ENCODE results near the gene PHLDB3.

DNA sequence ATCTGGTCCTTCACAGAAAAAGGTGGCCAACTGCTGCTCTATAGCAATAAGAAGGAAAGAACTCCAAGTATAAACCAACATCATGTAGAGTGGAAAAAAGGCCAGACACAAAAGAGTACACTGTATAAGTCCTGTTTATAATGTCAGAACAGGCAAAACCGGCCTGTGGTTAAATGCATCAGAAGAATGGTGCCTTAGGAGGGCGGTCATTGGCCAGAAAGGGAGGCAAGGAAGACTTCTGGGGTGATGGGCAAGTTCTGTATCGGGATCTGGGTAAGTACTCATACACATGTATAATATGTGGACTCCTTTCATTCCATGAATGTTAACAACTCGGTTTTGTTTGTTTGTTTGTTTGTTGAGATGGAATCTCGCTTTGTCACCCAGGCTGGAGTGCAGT is 18.4 kb upstream of the PHLDB3 start:
- TF ChIP-seq, protein P1, sequence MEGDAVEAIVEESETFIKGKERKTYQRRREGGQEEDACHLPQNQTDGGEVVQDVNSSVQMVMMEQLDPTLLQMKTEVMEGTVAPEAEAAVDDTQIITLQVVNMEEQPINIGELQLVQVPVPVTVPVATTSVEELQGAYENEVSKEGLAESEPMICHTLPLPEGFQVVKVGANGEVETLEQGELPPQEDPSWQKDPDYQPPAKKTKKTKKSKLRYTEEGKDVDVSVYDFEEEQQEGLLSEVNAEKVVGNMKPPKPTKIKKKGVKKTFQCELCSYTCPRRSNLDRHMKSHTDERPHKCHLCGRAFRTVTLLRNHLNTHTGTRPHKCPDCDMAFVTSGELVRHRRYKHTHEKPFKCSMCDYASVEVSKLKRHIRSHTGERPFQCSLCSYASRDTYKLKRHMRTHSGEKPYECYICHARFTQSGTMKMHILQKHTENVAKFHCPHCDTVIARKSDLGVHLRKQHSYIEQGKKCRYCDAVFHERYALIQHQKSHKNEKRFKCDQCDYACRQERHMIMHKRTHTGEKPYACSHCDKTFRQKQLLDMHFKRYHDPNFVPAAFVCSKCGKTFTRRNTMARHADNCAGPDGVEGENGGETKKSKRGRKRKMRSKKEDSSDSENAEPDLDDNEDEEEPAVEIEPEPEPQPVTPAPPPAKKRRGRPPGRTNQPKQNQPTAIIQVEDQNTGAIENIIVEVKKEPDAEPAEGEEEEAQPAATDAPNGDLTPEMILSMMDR (IDR thresholded peaks at IDR 0.05; ENCODE audit: insufficient read depth, low read length, poor library complexity, severe bottlenecking): no peak
- no peak for TF ChIP-seq EZH2phosphoT487 (conservative IDR thresholded peaks at IDR 0.05; ENCODE audit: low read length)
